DOHH2 (cell line): ENCODE measurements around the gene USF1.

ENCODE experiments used
- H3F3A ChIP-seq: fragments of 200-600 bp; sonication (generic), shearing (Covaris generic); 2 replicates; pipeline ENCODE4 v1.6.0; 2016; ENCODE audit warnings: antibody characterized with exemption, mild to moderate bottlenecking; ENCODE audit not compliant: control insufficient read depth, insufficient read depth
- H3K27ac ChIP-seq: fragments of 200-600 bp; sonication (generic); 2 replicates; pipeline ENCODE4 v1.5.1; 2014; ENCODE audit warnings: low read depth, mild to moderate bottlenecking, low read length, moderate library complexity
- H3K27me3 ChIP-seq: fragments of 200-600 bp; sonication (generic); 2 replicates; pipeline ENCODE4 v1.6.1; 2014; ENCODE audit warnings: mild to moderate bottlenecking, low read length, mixed read lengths; ENCODE audit not compliant: control insufficient read depth
- H3K36me3 ChIP-seq: fragments of 200-600 bp; sonication (generic); 2 replicates; pipeline ENCODE4 v1.6.1; 2014; ENCODE audit warnings: mild to moderate bottlenecking, low read length, moderate library complexity, mixed read lengths; ENCODE audit not compliant: control insufficient read depth
- H3K4me1 ChIP-seq: fragments of 200-600 bp; sonication (generic); 2 replicates; pipeline ENCODE4 v1.6.1; 2014; ENCODE audit warnings: mild to moderate bottlenecking, low read length, mixed read lengths; ENCODE audit not compliant: control insufficient read depth
- H3K4me2 ChIP-seq: fragments of 200-600 bp; sonication (generic); 2 replicates; pipeline ENCODE4 v1.6.0; 2014; ENCODE audit warnings: mild to moderate bottlenecking, low read length, moderate library complexity
- H3K4me3 ChIP-seq: fragments of 200-600 bp; sonication (generic); 2 replicates; pipeline ENCODE4 v1.5.1; 2014; ENCODE audit warnings: mild to moderate bottlenecking, low read length, mixed read lengths
- H3K79me2 ChIP-seq: fragments of 200-600 bp; sonication (generic); 2 replicates; pipeline ENCODE4 v1.6.1; 2014; ENCODE audit warnings: mild to moderate bottlenecking, low read length, mixed read lengths; ENCODE audit not compliant: control insufficient read depth
- H3K9me2 ChIP-seq: fragments of 200-600 bp; sonication (generic); replicated peaks from 2 replicates; pipeline ENCODE4 v1.6.1; 2014; ENCODE audit warnings: mild to moderate bottlenecking, low read length, mixed read lengths; ENCODE audit not compliant: control insufficient read depth
- H3K9me3 ChIP-seq: fragments of 200-600 bp; sonication (generic); 2 replicates; pipeline ENCODE4 v1.6.1; 2014; ENCODE audit warnings: antibody characterized with exemption, low read length, mixed read lengths; ENCODE audit not compliant: control insufficient read depth, insufficient read depth
- H4K20me1 ChIP-seq: fragments of 200-600 bp; sonication (generic); 2 replicates; pipeline ENCODE4 v1.6.0; 2014; ENCODE audit warnings: low read depth, mild to moderate bottlenecking, antibody characterized with exemption, low read length, moderate library complexity; ENCODE audit not compliant: control insufficient read depth, insufficient read depth
- CTCF ChIP-seq: fragments of 200-600 bp; sonication (generic); IDR thresholded peaks from one replicate; pipeline ENCODE4 v1.5.1; 2014; ENCODE audit warnings: antibody characterized with exemption, mild to moderate bottlenecking, low read depth, low read length; ENCODE audit not compliant: poor library complexity, severe bottlenecking
- EZH2phosphoT487 ChIP-seq: fragments of 200-600 bp; sonication (generic); IDR thresholded peaks from 2 replicates; pipeline ENCODE4 v1.6.1; 2017; ENCODE audit warnings: borderline replicate concordance, mild to moderate bottlenecking, antibody characterized with exemption, low read length, moderate library complexity, mixed read lengths

USF1 gene

GRCh38 chr1:161021970-161022353 lies 23.8 kb downstream of the USF1 start:
- H3K9me2 ChIP-seq, result no peaks in the 10 kb centered on the region
- H3K4me3 ChIP-seq, result peak overlapping the region; percentile 68
- H3K4me2 ChIP-seq, result peak overlapping the region; percentile 93
- no peak overlapping the region for H3K27ac ChIP-seq
- peaks cover 23% of the 10 kb centered on the region for H3K4me1 ChIP-seq
- peaks cover 18% of the 10 kb centered on the region for H3F3A ChIP-seq
- no peaks in the 10 kb centered on the region for H3K9me3 ChIP-seq
- no peak for TF ChIP-seq EZH2phosphoT487
- no peak for TF ChIP-seq CTCF
- no peaks in the 10 kb centered on the region for H4K20me1 ChIP-seq
- peaks cover 9% of the 10 kb centered on the region for H3K79me2 ChIP-seq
- peaks cover 7% of the 10 kb centered on the region; the same call in 1 of the 2 replicates for H3K27me3 ChIP-seq
- no peaks in the 10 kb centered on the region for H3K36me3 ChIP-seq

- peaks cover 9% of the 10 kb centered on the region for H3K79me2 ChIP-seq
- no peaks in the 10 kb centered on the region for H3K9me3 ChIP-seq
- no peaks in the 10 kb centered on the region for H3K9me2 ChIP-seq
- peaks cover 18% of the 10 kb centered on the region for H3F3A ChIP-seq
- peak overlapping the region; percentile 93 for H3K4me2 ChIP-seq
- peaks cover 7% of the 10 kb centered on the region; the same call in 1 of the 2 replicates for H3K27me3 ChIP-seq
- H3K4me3 ChIP-seq, result peak overlapping the region; percentile 68
- H3K4me1 ChIP-seq, result peaks cover 20% of the 10 kb centered on the region
- no peaks in the 10 kb centered on the region for H4K20me1 ChIP-seq
- H3K36me3 ChIP-seq, result no peaks in the 10 kb centered on the region
- no peak for TF ChIP-seq CTCF
- no peak for TF ChIP-seq EZH2phosphoT487
- H3K27ac ChIP-seq, result no peak overlapping the region
Measured at GRCh38 chr1:161021165-161021969, 24.4 kb downstream of the USF1 start.

GRCh38 chr1:161020509-161021164 lies 25.1 kb downstream of the USF1 start, which contains the start of gene F11R:
Gene F11R (minus strand): TSS chr1:161021152. CDS start chr1:161021073, 79 bp downstream.
- TF ChIP-seq EZH2phosphoT487 (no peak), CTCF (no peak)
- Histone ChIP-seq H3K27ac (no peak within 1 kb of the TSS), H4K20me1 (no peaks in the 10 kb centered on the region), H3F3A (peaks cover 18% of the 10 kb centered on the region), H3K79me2 (peaks cover 9% of the 10 kb centered on the region), H3K4me3 (peak within 1 kb of the TSS; percentile 68), H3K4me1 (peaks cover 20% of the 10 kb centered on the region), H3K9me2 (no peaks in the 10 kb centered on the region), H3K4me2 (peak within 1 kb of the TSS; percentile 93), H3K27me3 (peaks cover 7% of the 10 kb centered on the region; the same call in 1 of the 2 replicates), H3K9me3 (no peaks in the 10 kb centered on the region), H3K36me3 (no peaks in the 10 kb centered on the region)
